Stomach (tissue), 4 donors: ENCODE results near the gene SAMD14.

Experiments used
- POLR2A ChIP-seq, 4 donors: fragments of 450-650 bp; IDR thresholded peaks; one replicate each; pipeline ENCODE4 v1.6.1; 2016; ENCODE audit warnings: antibody characterized with exemption in 4 of 4, control low read depth in 2 of 4, mild to moderate bottlenecking in 1 of 4, moderate library complexity in 1 of 4
- TF ChIP-seq, protein P1 (sequence below), 7 experiments: fragments of 450-650 bp in 4 of 7; fragments of 200-600 bp in 3 of 7; sonication (generic) in 3 of 7; IDR thresholded peaks; one replicate each; pipeline ENCODE4 v1.5.1; 2016 to 2019; ENCODE audit warnings: antibody characterized with exemption in 7 of 7, control low read depth in 2 of 7, mild to moderate bottlenecking in 1 of 7

- TF ChIP-seq, protein P1, sequence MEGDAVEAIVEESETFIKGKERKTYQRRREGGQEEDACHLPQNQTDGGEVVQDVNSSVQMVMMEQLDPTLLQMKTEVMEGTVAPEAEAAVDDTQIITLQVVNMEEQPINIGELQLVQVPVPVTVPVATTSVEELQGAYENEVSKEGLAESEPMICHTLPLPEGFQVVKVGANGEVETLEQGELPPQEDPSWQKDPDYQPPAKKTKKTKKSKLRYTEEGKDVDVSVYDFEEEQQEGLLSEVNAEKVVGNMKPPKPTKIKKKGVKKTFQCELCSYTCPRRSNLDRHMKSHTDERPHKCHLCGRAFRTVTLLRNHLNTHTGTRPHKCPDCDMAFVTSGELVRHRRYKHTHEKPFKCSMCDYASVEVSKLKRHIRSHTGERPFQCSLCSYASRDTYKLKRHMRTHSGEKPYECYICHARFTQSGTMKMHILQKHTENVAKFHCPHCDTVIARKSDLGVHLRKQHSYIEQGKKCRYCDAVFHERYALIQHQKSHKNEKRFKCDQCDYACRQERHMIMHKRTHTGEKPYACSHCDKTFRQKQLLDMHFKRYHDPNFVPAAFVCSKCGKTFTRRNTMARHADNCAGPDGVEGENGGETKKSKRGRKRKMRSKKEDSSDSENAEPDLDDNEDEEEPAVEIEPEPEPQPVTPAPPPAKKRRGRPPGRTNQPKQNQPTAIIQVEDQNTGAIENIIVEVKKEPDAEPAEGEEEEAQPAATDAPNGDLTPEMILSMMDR (IDR thresholded peaks at IDR 0.05), result no peak
- TF ChIP-seq POLR2A (IDR thresholded peaks at IDR 0.05), result no peak
These were observed 34.3 kb downstream of the SAMD14 start for GRCh38 chr17:50095626-50096037.
